NCI-H510A treated with DMSO at 0.1 percent for 48 hours (cell line): Measurements from ENCODE around the gene PEMT.
A peak's percentile ranks its signal among the peaks of the same experiment; 100 is the strongest.
"Not testable (repeated sequence)": the region's sequence is repeated elsewhere in the genome, so short reads cannot be mapped to it uniquely, and the experiment has no call there.

Source experiments
- DNase-seq: peaks from one replicate; lab custom pipeline; 2025; lab: John Stamatoyannopoulos, UW

Gene PEMT

GRCh38 chr17:17591355-17592298, at the start of gene PEMT:
Gene PEMT, minus strand, starts transcription at chr17:17591708. Its CDS starts 82 bp downstream, at chr17:17591626.
- DNase-seq, result peak; percentile 96

GRCh38 chr17:17639661-17640270, 48.3 kb upstream of the PEMT start:
- DNase-seq, result not testable (repeated sequence)

GRCh38 chr17:17638467-17638866, 47.0 kb upstream of the PEMT start:
- no peak for DNase-seq

- DNase-seq, result no peak
These were observed 44.9 kb upstream of the PEMT start for GRCh38 chr17:17636272-17636885.

- DNase-seq, result not testable (repeated sequence)
These were observed 44.2 kb upstream of the PEMT start for GRCh38 chr17:17635537-17636271.

- DNase-seq, result no peak
These were observed 43.6 kb upstream of the PEMT start for GRCh38 chr17:17635126-17635525.

- no peak for DNase-seq
These were observed 41.8 kb upstream of the PEMT start for GRCh38 chr17:17633310-17633709.

GRCh38 chr17:17632690-17633089, 41.2 kb upstream of the PEMT start:
- not testable (repeated sequence) for DNase-seq

GRCh38 chr17:17628388-17629008, 37.0 kb upstream of the PEMT start:
- no peak for DNase-seq

GRCh38 chr17:17626840-17627239, 35.3 kb upstream of the PEMT start:
- no peak for DNase-seq

- peak; percentile 86 for DNase-seq
These were observed 34.8 kb upstream of the PEMT start for GRCh38 chr17:17626151-17626805.

GRCh38 chr17:17624741-17625140, 33.2 kb upstream of the PEMT start:
- DNase-seq, result no peak

- no peak for DNase-seq
These were observed 32.4 kb upstream of the PEMT start for GRCh38 chr17:17623904-17624303.

- DNase-seq, result no peak
These were observed 29.7 kb upstream of the PEMT start for GRCh38 chr17:17621254-17621653.

GRCh38 chr17:17613708-17614114, 22.2 kb upstream of the PEMT start:
- peak; percentile 76 for DNase-seq

- no peak for DNase-seq
These were observed 20.8 kb upstream of the PEMT start for GRCh38 chr17:17612085-17613022.

GRCh38 chr17:17609121-17609520, 17.6 kb upstream of the PEMT start:
- DNase-seq, result no peak

- no peak for DNase-seq
These were observed 15.0 kb upstream of the PEMT start for GRCh38 chr17:17606416-17607000.

- DNase-seq, result no peak
These were observed 14.2 kb upstream of the PEMT start for GRCh38 chr17:17605729-17606088.
